OCI-LY3 (cell line): ENCODE data around the gene HSP90B1.

Experiments used
- CTCF ChIP-seq: fragments of 200-600, 300-600 bp; sonication (generic); IDR thresholded peaks from 2 replicates; pipeline ENCODE4 v1.5.1; 2014; ENCODE audit warnings: antibody characterized with exemption, low read length, low read depth
- EZH2phosphoT487 ChIP-seq: fragments of 200-600 bp; shearing (Covaris generic); IDR thresholded peaks from 2 replicates; pipeline ENCODE4 v1.6.1; 2018; ENCODE audit warnings: antibody characterized with exemption, mixed run types, low read depth

GRCh38 chr12:103886195-103886797 is 43.9 kb upstream of the HSP90B1 start:
- TF ChIP-seq CTCF, result no peak
- no peak for TF ChIP-seq EZH2phosphoT487
